ENCODE measurements around the gene HOXC6. TPM values are rescaled to one million over a fixed set of nuclear protein-coding genes. Genes with fewer than 3 reads are reported as not detected.

Gene HOXC6
- total and polyA plus RNA-seq, 9 of the 15 experiments (the other 6 are each of a cell fraction or from before 2014, with no cell fraction given), result 0.06 to 4.0 (median 1.4) TPM

GRCh38 chr12:53984901-53985691 lies 43.1 kb upstream of the HOXC6 start, which contains the start of gene HOXC10 (continued):
- TF ChIP-seq ZNF121 (CRISPR knock-in tag; conservative IDR thresholded peaks at IDR 0.05), result no peak
- 0 out of 2 replicates have a peak, but pooled peaks have one; percentile 49 for TF ChIP-seq NBN (IDR thresholded peaks at IDR 0.05; ENCODE audit: low read depth)
- peak in 1 of 2 experiments; percentile 51; a peak in 1 of 4 replicates for TF ChIP-seq RCOR1 (IDR thresholded peaks at IDR 0.05; ENCODE audit: borderline replicate concordance in 1 of 2, low read depth in 2 of 2, low read length in 2 of 2)
- no peak for TF ChIP-seq ZBTB34 (CRISPR knock-in tag; IDR thresholded peaks at IDR 0.05)
- no peak for TF ChIP-seq MAFF (IDR thresholded peaks at IDR 0.05; ENCODE audit: low read length)
- no peak for TF ChIP-seq MCM5 (IDR thresholded peaks at IDR 0.05; ENCODE audit: low read depth)
- peak; percentile 32; the same call in 1 of the 2 replicates for TF ChIP-seq KHSRP (IDR thresholded peaks at IDR 0.05)
- TF ChIP-seq E2F6 (IDR thresholded peaks at IDR 0.05; ENCODE audit: borderline replicate concordance in 1 of 2, extremely low read depth in 1 of 2, insufficient read depth in 1 of 2, insufficient read length in 1 of 2, low read depth in 1 of 2, low read length in 1 of 2, poor library complexity in 1 of 2, severe bottlenecking in 1 of 2), result peak; percentile 44 to 64
- TF ChIP-seq ZBTB7A (IDR thresholded peaks at IDR 0.05; ENCODE audit: borderline replicate concordance, control insufficient read depth, low read depth, low read length), result peak; percentile 91
- TF ChIP-seq SMC3 (conservative IDR thresholded peaks at IDR 0.05; ENCODE audit: insufficient read depth, low read depth, low read length), result peak; percentile 81
- TF ChIP-seq HEY1 (CRISPR knock-in tag; IDR thresholded peaks at IDR 0.05; ENCODE audit: borderline replicate concordance), result no peak
- TF ChIP-seq ARNT (IDR thresholded peaks at IDR 0.05), result no peak
- peak; percentile 87 for TF ChIP-seq CREB1 (IDR thresholded peaks at IDR 0.05)
- peak; percentile 92 for TF ChIP-seq CREB1 (CRISPR knock-in tag; IDR thresholded peaks at IDR 0.05)
